Motor neuron (in vitro differentiated cells): Measurements from ENCODE around the gene DTNA. TPM values are rescaled to one million over a fixed set of nuclear protein-coding genes. Genes with fewer than 3 reads are reported as not detected.
A peak's percentile ranks its signal among the peaks of the same experiment; 100 is the strongest.
"Not testable (repeated sequence)": the region's sequence is repeated elsewhere in the genome, so short reads cannot be mapped to it uniquely, and the experiment has no call there.

Experiments used
- ATAC-seq, 8 experiments: fragments of 200-7000 bp; cut with Tn5 transposase; replicated peaks in 6 of 8; 2 replicates each; pipeline ENCODE4 v1.8.0; 2021; ENCODE audit warnings: mild to moderate bottlenecking in 8 of 8, moderate library complexity in 8 of 8
- H3K27ac ChIP-seq, 2 donors: fragments of 250-450 bp; sonication (Bioruptor Pico); 2 replicates each; pipeline ENCODE4 v1.9.0; 2021; ENCODE audit warnings: antibody characterized with exemption in 2 of 2, mild to moderate bottlenecking in 2 of 2, moderate library complexity in 1 of 2
- H3K4me1 ChIP-seq, 2 donors: fragments of 250-450 bp; sonication (Bioruptor Pico); replicated peaks in 1 of 2; 2 replicates each; pipeline ENCODE4 v1.6.1; 2021; ENCODE audit warnings: antibody characterized with exemption in 2 of 2, mild to moderate bottlenecking in 2 of 2, moderate library complexity in 1 of 2
- H3K4me3 ChIP-seq, 5 donors: fragments of 250-450 bp; sonication (Bioruptor Pico); 2 replicates each; pipeline ENCODE4 v1.9.0; 2021; ENCODE audit warnings: antibody characterized with exemption in 5 of 5, mild to moderate bottlenecking in 5 of 5, moderate library complexity in 4 of 5
- WGBS, 10 experiments: fragments of 450-650 bp; shearing (Covaris generic); methylation state at CpG; one replicate each; pipeline ENCODE4 v1.0.0; 2022; 5-methylcytosine and 5-hydroxymethylcytosine counted together
- in situ Hi-C, 9 experiments: fragments of 400-800 bp; cut with MboI; loops; one replicate each; pipeline ENCODE4 v1.15.0; 2021; ENCODE audit warnings: low sequenced_read_pairs in 9 of 9, low pct_unique_long_range_greater_than_20kb in 2 of 9; ENCODE audit not compliant: unreplicated experiment in 9 of 9
- total RNA-seq, 8 experiments: library from RNA; unstranded; fragments of 300-600 nt; gene quantifications; 2 replicates each; pipeline versions ENCODE4 v1.2.3 to v1.2.4, GENCODE V29; 2022

The DTNA gene
- total RNA-seq, 8 experiments from 2014 or later, result 26.0 to 140 (median 49.2) TPM

DNA sequence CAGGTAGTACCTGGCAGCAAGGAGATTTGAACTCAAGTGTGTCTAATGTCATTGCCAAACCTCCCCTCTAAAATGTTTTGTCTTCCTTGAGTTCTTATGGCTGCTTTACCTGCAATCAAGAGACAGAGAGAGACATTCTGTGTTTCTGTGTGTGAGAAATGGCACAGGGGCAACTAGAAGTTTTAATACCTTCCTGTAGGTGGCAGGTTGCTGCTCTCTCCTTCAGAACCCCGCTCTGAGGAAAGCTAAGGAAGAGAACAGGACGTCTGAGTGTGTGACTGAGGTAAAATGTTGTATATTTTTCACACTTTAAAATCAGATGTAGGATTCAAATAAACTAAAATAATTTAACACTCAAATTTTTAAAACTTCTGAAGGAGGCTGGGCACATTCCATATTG, 19.2 kb downstream of the DTNA start:
- peak in 4 of 8 experiments; percentile 53 to 81 (median 63) for ATAC-seq
- Histone ChIP-seq H3K27ac (no peak overlapping the region), H3K4me3 (no peak overlapping the region), H3K4me1 (peaks cover 0 to under 1% of the 10 kb centered on the region in 2 donors)
- WGBS, 10 experiments, result 40 to 100% (median 66%) methylated on average over 1 to 2 of the region's 2 CpGs; no CpG with 5 or more reads in 3 of the 10 experiments
- in situ Hi-C loops, result no loop called here

DNA sequence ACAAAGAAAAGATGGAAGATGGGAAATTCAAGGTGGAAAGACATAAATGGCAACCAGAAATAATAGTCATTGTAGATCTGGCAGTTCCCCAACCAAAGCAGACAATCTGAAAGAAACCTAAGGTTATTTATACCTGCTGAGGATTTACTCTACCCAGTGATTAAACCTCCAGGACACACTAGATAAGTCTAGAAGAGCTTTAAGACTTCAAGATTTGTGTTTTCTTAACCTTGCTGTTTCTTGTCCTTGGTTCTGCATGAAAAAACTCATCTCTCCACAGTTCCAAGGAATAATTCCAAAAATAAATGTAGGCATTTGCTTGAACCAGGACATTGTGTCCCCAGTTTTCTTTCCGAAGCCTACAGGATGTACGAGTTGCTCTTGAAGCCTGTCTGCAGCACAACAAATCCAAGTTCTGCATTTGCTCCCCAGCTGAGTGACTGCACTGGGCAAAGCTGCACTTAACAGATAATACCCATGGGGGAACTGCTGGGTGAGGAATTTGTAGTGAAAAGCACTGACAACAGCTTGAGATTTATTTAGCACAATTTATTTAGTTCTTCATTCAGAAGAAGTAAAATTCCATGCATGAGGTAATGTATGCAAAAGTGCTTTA, 19.8 kb downstream of the DTNA start:
- H3K4me1 ChIP-seq, result peaks cover 0 to 4% of the 10 kb centered on the region in 2 donors
- peak in 2 of 8 experiments; percentile 29 to 63 for ATAC-seq
- 25 to 100% (median 92%) methylated on average over 1 to 2 of the region's 2 CpGs; no CpG with 5 or more reads in 2 of the 10 experiments for WGBS, 10 experiments
- H3K27ac ChIP-seq, result no peak overlapping the region
- in situ Hi-C loops, result no loop called here
- no peak overlapping the region for H3K4me3 ChIP-seq

DNA sequence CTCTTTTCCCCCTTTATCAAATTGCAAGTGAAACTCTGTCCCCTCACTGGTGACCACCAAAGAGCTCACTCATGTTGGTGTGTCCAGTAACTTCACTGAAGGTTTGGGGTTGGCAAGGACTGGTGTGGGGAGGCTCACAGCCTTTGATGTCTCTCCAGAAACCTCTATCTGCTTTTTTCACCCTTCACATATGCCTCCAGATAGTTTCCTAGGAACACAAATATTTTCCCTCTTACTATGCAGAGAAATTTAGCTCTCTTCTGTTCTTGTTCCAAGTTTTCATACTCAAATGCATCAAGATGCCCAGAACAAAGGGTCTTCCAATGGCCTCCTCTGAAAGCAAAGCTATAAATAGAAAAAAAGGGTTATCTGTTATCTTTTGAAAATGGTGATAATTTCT, 20.7 kb downstream of the DTNA start:
- H3K4me3 ChIP-seq, result no peak overlapping the region
- H3K4me1 ChIP-seq, result peaks cover 0 to 4% of the 10 kb centered on the region in 2 donors
- ATAC-seq, result no peak
- in situ Hi-C loops, result no loop called here
- H3K27ac ChIP-seq, result no peak overlapping the region

DNA sequence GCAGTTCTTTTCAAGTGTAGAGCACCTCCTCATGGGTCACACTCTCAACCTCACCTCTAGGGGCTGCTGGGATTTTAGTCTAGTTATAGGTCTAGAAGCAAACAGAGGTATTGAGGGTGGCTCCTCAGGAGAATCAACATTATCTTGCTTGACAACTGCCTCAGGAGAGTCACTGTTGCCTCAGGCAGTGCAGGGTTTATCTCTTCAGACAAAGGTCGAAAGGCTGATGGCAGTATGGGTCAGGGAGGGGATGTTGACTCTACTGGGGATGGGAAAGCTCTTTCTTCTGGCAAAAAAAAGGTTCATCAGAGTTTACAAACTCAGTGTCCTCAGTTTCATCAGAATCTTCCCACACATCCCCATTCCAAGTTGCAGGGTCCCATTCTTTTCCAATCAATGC, 24.0 kb downstream of the DTNA start:
- in situ Hi-C loops, result no loop called here
- no peak for ATAC-seq
- H3K4me1 ChIP-seq, result peaks cover 0 to 10% of the 10 kb centered on the region in 2 donors
- H3K27ac ChIP-seq, result no peak overlapping the region
- WGBS, 10 experiments, result 0 to 100% (median 58%) methylated on average over 1 of the region's 1 CpG; no CpG with 5 or more reads in 6 of the 10 experiments
- no peak overlapping the region for H3K4me3 ChIP-seq

DNA sequence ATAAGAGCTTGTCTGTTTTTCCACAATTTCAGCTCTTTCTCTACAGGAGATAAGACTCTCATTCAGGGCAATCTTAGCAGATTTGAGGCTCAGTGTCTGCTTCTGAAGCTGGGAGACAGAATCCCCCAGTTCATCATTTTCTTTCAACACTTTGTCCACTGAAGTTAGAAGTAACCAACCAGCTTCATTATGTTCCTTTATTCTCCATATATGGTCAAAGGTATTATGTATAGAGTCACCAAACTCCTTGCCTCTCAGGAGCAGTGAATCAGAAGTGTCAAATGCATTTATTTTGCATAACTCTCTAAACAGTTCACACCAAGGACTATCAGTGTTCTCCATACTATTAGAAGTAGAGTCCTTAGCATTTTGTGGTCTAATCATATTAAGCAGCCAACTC, 24.4 kb downstream of the DTNA start:
- in situ Hi-C loops, H3K27ac ChIP-seq, ATAC-seq, H3K4me3 ChIP-seq: not testable (repeated sequence)
- H3K4me1 ChIP-seq, result peaks cover 0 to 12% of the 10 kb centered on the region in 2 donors

DNA sequence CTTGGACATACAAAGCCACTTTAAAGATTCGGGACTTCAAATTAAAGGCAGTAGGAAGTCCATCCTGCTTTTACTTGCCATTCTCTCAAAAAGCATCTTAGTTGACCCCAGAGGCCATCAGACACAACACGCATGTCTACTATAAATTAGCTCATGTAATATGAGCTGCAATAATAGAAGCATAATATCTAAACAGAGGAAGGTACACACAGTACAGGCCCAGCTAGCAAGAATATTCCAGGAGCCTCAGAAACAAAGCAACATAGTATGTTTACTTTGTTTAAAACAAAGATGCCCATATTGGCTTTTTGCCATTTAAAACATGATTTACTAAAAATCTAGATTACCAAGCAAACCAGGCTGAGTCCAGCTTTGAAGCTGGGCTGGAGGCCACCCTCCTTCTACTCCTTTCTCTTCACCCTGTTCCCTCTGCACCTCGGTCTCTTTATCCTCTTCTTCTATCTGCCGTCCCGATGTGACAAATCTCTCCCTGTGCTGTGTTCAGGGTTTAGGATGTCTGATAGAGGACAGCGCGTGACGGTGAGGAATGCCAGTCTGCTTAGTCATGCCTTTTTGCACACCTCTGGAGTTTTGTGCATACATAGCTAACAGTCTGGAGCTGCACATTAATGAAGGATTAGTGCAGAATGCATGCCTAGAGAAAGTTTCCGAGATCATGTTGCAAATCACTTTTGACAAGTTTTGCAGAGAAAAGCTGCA, 28.2 kb downstream of the DTNA start:
- peak; percentile 65 to 95 (median 76) for ATAC-seq
- in situ Hi-C loops, result no loop called here
- H3K4me3 ChIP-seq, result no peak overlapping the region
- 12 to 81% (median 72%) methylated on average over 1 to 8 of the region's 9 CpGs; no CpG with 5 or more reads in 2 of the 10 experiments for WGBS, 10 experiments
- H3K27ac ChIP-seq, result no peak overlapping the region
- peaks cover 0 to 12% of the 10 kb centered on the region in 2 donors for H3K4me1 ChIP-seq

DNA sequence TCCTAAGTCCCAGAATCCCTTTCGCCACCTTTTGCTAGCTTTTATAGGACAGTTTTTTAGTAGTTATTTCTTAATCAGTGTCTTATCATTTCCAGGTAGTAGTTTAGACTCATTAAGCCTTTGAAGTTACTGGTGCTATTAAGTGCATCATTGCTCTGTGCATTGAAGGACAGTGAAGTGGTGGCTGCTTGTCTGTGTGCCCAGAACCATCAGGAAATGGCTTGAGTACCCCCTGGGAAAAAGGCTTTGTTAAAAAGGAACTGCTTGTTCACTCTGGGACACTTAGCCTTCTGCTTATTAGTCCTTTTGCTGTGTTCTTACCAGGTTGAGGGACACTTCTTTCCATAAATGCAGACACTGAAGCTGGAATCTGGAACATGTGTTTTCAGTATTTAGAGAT, 30.0 kb downstream of the DTNA start:
- ATAC-seq, result no peak
- in situ Hi-C loops, result no loop called here
- 100% methylated on average over 1 of the region's 1 CpG; no CpG with 5 or more reads in 3 of the 10 experiments for WGBS, 10 experiments
- peaks cover 0 to 8% of the 10 kb centered on the region in 2 donors for H3K4me1 ChIP-seq
- no peak overlapping the region for H3K4me3 ChIP-seq
- H3K27ac ChIP-seq, result no peak overlapping the region

DNA sequence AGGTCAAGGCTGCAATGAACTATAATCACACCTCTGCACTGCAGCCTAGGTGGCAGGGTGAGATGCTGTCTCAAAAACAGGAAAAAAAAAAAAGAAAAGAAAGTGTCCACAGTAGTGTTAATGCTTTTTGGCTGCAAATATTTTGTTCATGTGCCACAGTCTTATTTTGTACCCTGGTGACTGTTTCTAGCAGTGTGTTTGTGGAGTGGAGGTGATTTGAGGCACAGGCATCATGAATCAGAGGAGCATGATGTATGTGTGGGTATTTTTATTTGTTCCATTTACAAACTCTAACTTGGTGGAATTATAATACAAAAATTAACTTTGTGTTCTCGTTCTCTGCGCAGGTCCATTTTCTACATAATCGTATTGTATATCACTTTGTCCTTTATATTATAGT, 30.6 kb downstream of the DTNA start:
- Histone ChIP-seq H3K4me1 (peaks cover 0 to 8% of the 10 kb centered on the region in 2 donors), H3K4me3 (no peak overlapping the region), H3K27ac (no peak overlapping the region)
- WGBS, 10 experiments, result 81 to 100% (median 98%) methylated on average over 1 to 3 of the region's 3 CpGs; no CpG with 5 or more reads in 2 of the 10 experiments
- no peak for ATAC-seq
- in situ Hi-C loops, result no loop called here

DNA sequence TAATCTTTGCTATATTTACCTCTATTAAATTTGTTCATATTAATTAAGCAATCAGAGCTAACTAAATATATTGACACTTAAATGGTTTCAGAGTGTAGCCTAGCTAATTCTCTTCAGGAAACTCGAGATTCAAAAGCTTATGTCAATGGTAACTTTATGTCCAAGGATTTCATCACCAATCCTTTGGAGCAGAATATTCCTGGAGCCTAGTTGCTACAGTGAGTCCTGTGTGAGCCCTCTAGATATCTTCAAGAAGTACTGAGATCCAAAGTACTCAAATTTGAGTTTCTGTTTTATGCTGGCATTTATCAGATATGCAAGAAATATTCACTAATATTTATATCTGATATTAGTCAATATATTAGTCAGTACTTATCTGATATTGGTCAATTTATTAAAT, 31.3 kb downstream of the DTNA start:
- ATAC-seq, result no peak
- WGBS, 10 experiments, result 22 to 100% (median 67%) methylated on average over 1 of the region's 1 CpG; no CpG with 5 or more reads in 3 of the 10 experiments
- Histone ChIP-seq H3K4me1 (peaks cover 0 to 8% of the 10 kb centered on the region in 2 donors), H3K27ac (no peak overlapping the region), H3K4me3 (no peak overlapping the region)
- in situ Hi-C loops, result no loop called here

DNA sequence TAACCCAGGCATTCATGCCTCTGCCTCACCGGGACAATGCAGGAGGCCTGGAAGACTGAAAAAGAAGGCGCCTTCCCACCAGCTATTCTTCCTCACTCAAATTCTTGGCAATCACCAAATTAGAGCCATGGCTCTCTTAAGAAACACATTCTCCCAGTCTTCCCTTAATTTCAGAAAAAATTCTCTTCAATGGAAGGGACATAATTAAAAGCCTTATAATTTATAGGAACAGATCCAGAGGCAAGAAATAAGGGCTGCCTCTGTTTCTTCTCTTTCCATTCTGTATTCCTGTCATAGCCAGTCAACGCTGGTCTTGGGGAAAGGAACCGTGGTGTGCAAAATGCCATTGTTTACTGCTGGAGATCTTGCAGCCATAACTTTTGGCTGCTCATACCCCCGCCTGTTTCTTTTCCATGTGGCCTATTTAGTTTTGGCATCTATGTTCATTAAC, 32.8 kb downstream of the DTNA start:
- Histone ChIP-seq H3K4me3 (no peak overlapping the region), H3K27ac (no peak overlapping the region), H3K4me1 (peaks cover 0 to 8% of the 10 kb centered on the region in 2 donors)
- in situ Hi-C loops, result no loop called here
- peak in 1 of 8 experiments; percentile 14 for ATAC-seq
- 48 to 100% (median 91%) methylated on average over 2 to 5 of the region's 5 CpGs for WGBS, 10 experiments

DNA sequence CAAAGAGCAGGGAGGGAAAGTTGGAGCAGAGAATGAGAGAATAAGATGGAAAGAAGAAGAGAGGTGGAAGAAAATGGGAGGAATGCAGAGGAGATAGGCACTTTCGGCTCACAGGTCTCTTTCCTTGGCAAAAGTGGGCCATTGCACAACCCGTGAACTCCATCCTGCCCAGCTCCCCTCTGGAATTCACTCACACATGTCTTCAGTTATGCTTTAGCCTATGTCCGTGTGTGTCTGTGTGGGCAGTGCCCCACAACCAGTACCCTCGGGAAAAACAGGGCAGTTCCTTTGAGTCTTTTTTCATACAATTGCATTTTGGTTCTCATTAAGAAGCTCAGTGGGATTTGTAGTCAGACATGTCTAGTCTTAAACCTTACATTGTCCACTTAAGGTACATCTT, 34.5 kb downstream of the DTNA start:
- WGBS, 10 experiments, result 21 to 97% (median 83%) methylated on average over 1 to 4 of the region's 4 CpGs
- Histone ChIP-seq H3K27ac (no peak overlapping the region), H3K4me3 (no peak overlapping the region), H3K4me1 (no peaks in the 10 kb centered on the region)
- in situ Hi-C loops, result no loop called here
- no peak for ATAC-seq

DNA sequence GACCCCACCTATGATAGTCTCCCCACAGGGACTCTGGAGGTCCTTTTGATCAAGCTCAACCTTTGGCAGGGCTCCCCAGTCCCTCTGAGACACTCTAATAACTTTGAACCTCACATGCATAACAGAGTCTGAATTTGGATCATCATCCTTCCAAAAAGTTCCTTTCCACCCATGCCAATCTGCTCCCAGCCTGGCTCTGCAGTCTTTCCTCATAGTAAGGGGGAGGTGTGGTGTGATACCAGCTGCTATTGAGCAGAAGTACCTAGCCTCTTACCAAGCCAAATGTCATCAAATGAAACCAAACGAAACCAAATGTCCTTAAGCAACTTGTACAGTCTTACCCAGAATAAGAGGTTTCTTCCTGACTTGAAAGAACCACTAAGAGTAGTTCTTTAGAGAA, 36.5 kb downstream of the DTNA start:
- in situ Hi-C loops, result no loop called here
- no peak for ATAC-seq
- Histone ChIP-seq H3K27ac (no peak overlapping the region), H3K4me1 (no peaks in the 10 kb centered on the region), H3K4me3 (no peak overlapping the region)
- 0 to 100% (median 80%) methylated on average over 1 of the region's 1 CpG; no CpG with 5 or more reads in 4 of the 10 experiments for WGBS, 10 experiments

DNA sequence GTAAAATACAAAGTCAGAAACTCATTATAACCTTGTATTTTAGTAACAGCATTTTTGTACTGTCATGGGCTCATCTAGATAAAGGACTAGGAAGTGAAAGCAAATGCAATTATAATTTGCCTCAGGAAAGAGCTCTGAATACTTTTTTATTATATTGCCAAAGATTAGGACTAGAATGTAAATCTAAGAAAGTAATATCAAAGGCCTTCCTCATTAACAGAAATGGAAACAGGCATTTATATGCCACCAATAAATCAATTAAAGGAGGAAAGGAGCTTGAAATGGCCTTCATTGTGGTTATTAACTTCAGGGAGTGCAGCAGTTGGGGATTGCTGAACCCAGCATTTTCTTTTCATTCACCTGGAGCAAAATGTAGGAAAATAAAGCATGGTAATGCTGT, 39.6 kb downstream of the DTNA start:
- Histone ChIP-seq H3K27ac (no peak overlapping the region), H3K4me3 (no peak overlapping the region), H3K4me1 (no peaks in the 10 kb centered on the region)
- ATAC-seq, result no peak
- in situ Hi-C loops, result loop anchor here in 1 of 9 experiments (25.0 kb wide), 1 partner anchor 87 kb away; no protein-coding TSS in a partner anchor
